Parathyroid adenoma (tissue), 2 donors: ENCODE data around the gene APOBEC3F.
"Not testable (repeated sequence)": the region's sequence is repeated elsewhere in the genome, so short reads cannot be mapped to it uniquely, and the experiment has no call there.

ENCODE experiments used
- H2AFZ ChIP-seq: fragments of 300-600 bp; sonication (generic); one replicate; pipeline ENCODE4 v1.7.0; 2017; ENCODE audit warnings: antibody characterized with exemption, mild to moderate bottlenecking
- H3K27ac ChIP-seq: fragments of 300-600 bp; sonication (generic); one replicate; pipeline ENCODE4 v1.7.0; 2017
- H3K27me3 ChIP-seq: fragments of 300-600 bp; sonication (generic); one replicate; pipeline ENCODE4 v1.7.0; 2017; ENCODE audit warnings: low read length; ENCODE audit not compliant: control insufficient read depth, insufficient read depth
- H3K36me3 ChIP-seq: fragments of 300-600 bp; sonication (generic); one replicate; pipeline ENCODE4 v1.7.0; 2017; ENCODE audit warnings: low read length; ENCODE audit not compliant: control insufficient read depth, insufficient read depth
- H3K4me1 ChIP-seq: fragments of 300-600 bp; sonication (generic); one replicate; pipeline ENCODE4 v1.7.0; 2017; ENCODE audit warnings: control low read depth
- H3K4me2 ChIP-seq: fragments of 300-600 bp; sonication (generic); one replicate; pipeline ENCODE4 v1.7.0; 2017; ENCODE audit warnings: low read length
- H3K4me3 ChIP-seq: fragments of 300-600 bp; sonication (generic); one replicate; pipeline ENCODE4 v1.7.0; 2017; ENCODE audit warnings: low read depth, low read length
- H3K79me2 ChIP-seq: fragments of 300-600 bp; sonication (generic); one replicate; pipeline ENCODE4 v1.7.0; 2017; ENCODE audit warnings: control low read depth
- H3K9ac ChIP-seq: fragments of 300-600 bp; sonication (generic); one replicate; pipeline ENCODE4 v1.7.0; 2017; ENCODE audit warnings: mild to moderate bottlenecking
- H3K9me3 ChIP-seq: fragments of 300-600 bp; sonication (generic); one replicate; pipeline ENCODE4 v1.7.0; 2017; ENCODE audit warnings: low read length; ENCODE audit not compliant: control insufficient read depth
- TF ChIP-seq, protein P1 (sequence below): fragments of 300-600 bp; sonication (generic); IDR thresholded peaks from one replicate; pipeline ENCODE4 v1.7.0; 2017; ENCODE audit warnings: antibody characterized with exemption, mild to moderate bottlenecking
- donor health status: primary hyperparathyroidism.

Gene APOBEC3F

DNA sequence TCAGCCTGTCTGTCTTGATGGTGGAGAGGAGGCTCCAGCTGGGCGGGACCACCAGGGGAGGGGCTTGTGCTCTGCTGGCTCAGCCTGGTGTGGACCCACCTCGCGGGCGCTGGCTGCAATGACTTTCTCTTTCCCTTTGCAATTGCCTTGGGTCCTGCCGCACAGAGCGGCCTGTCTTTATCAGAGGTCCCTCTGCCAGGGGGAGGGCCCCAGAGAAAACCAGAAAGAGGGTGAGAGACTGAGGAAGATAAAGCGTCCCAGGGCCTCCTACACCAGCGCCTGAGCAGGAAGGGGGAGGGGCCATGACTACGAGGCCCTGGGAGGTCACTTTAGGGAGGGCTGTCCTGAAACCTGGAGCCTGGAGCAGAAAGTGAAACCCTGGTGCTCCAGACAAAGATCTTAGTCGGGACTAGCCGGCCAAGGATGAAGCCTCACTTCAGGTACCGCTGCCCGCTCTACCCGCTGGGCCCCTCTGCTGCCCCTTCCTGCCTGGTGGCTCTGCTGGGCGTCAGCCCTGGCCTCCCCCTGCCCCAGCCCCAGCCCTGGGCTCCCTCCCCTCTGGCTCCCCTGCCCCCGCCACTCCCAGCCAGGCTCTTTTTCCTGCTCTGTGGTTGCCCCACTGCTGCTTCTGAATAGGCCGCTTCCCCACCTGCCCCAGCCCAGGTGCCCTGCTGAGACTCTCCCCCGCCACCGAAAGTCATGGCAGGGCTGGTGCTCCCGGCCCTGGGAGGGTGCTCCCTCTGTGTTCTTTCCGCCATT, at the start of gene APOBEC3F:
Gene APOBEC3F (plus strand): TSS at position 327 of the 759 bp plus-strand sequence. CDS start 97 bp downstream, at position 424.
- H3K4me3 ChIP-seq = peak within 1 kb of the TSS; percentile 60
- peak within 1 kb of the TSS; percentile 78 for H3K4me2 ChIP-seq
- not testable (repeated sequence) for H3K36me3 ChIP-seq, H3K4me1 ChIP-seq, H3K9me3 ChIP-seq, H3K9ac ChIP-seq, H3K79me2 ChIP-seq, H3K27me3 ChIP-seq
- peak within 1 kb of the TSS; percentile 87 for H3K27ac ChIP-seq
- peak within 1 kb of the TSS; percentile 70 for H2AFZ ChIP-seq

DNA sequence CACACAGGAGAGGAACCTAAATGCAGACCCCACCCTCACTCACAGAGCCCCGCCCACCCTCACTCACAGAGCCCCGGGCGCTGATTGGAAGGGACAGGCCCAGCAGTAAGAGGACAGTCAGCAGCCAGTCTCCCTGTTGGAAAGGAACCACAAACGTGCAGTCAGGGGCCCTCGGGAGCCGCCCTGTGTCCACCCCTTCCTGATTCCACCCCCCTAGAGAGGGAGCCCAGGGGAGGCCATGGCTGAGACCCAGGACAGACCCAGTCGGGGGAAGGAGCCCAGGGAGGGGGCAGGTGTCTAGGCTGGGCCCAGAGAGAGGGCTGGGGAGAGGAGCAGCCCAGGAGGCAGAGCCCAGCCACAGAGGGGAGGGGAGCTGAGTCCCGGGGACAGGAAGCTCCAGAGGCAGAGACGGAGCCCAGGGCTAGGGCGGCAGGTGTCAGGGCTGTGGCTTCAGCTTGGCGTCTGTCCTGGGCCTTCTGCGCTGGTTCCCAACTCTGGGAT, 47.7 kb upstream of the APOBEC3F start:
- not testable (repeated sequence) for H3K27ac ChIP-seq, H3K9me3 ChIP-seq

DNA sequence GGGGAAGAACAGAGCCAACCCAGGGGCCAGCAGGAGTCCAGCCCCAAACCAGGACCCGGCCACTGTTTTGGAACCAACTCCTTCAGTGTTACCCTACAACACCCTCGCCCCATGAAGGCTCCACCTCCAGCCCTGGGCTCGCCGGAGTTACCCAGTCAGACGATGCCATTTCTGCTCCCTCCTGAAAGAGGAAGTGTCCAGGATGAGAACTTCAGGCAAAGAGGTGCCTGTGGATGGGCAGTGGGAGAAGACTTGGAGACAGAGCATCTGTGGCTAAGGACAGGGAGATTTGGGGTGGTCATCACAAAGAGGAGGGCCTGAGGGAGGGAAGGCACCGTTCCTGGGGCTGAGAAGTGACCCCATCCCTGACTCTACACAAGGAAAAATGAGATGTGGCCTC, 44.6 kb upstream of the APOBEC3F start:
- no peaks in the 10 kb centered on the region for H3K4me1 ChIP-seq
- H3K9ac ChIP-seq = no peak overlapping the region
- H3K27ac ChIP-seq = no peak overlapping the region
- H3K79me2 ChIP-seq = no peaks in the 10 kb centered on the region
- H3K36me3 ChIP-seq = no peaks in the 10 kb centered on the region
- H3K9me3 ChIP-seq = no peaks in the 10 kb centered on the region
- no peak overlapping the region for H2AFZ ChIP-seq
- TF ChIP-seq, protein P1, sequence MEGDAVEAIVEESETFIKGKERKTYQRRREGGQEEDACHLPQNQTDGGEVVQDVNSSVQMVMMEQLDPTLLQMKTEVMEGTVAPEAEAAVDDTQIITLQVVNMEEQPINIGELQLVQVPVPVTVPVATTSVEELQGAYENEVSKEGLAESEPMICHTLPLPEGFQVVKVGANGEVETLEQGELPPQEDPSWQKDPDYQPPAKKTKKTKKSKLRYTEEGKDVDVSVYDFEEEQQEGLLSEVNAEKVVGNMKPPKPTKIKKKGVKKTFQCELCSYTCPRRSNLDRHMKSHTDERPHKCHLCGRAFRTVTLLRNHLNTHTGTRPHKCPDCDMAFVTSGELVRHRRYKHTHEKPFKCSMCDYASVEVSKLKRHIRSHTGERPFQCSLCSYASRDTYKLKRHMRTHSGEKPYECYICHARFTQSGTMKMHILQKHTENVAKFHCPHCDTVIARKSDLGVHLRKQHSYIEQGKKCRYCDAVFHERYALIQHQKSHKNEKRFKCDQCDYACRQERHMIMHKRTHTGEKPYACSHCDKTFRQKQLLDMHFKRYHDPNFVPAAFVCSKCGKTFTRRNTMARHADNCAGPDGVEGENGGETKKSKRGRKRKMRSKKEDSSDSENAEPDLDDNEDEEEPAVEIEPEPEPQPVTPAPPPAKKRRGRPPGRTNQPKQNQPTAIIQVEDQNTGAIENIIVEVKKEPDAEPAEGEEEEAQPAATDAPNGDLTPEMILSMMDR = no peak
- H3K27me3 ChIP-seq = no peaks in the 10 kb centered on the region
- H3K4me3 ChIP-seq = no peak overlapping the region
- no peak overlapping the region for H3K4me2 ChIP-seq

More for the DNA sequence above, 47.7 kb upstream of the APOBEC3F start:
- not testable (repeated sequence) for H3K4me1 ChIP-seq, H3K79me2 ChIP-seq, H3K4me3 ChIP-seq, H3K27me3 ChIP-seq, H3K36me3 ChIP-seq, H3K4me2 ChIP-seq, H2AFZ ChIP-seq, H3K9ac ChIP-seq

DNA sequence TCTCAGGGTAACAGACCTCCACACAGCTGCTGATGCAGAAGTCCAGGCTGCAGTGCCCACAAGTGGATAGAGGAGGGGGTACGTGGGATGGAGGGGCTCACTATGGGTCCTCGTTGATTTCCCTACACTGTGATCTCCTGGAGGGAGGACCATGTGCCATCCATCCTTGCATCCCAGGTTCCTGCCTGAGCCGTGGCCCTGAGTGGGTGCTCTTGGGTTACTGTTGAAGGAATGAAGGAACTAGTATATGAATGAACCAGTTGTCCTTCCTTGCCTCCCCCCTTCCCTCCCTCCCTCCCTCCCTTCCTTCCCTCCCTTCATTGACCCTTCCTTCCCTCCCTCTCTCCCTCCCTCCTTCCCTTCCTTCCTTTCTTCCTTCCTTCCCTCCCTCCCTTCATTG, 43.1 kb upstream of the APOBEC3F start:
- Histone ChIP-seq H3K4me3 (no peak overlapping the region), H3K79me2 (no peaks in the 10 kb centered on the region), H2AFZ (no peak overlapping the region), H3K36me3 (no peaks in the 10 kb centered on the region), H3K4me1 (no peaks in the 10 kb centered on the region), H3K27ac (no peak overlapping the region), H3K4me2 (no peak overlapping the region), H3K9ac (no peak overlapping the region), H3K27me3 (no peaks in the 10 kb centered on the region), H3K9me3 (no peaks in the 10 kb centered on the region)
- TF ChIP-seq, protein P1 = no peak

DNA sequence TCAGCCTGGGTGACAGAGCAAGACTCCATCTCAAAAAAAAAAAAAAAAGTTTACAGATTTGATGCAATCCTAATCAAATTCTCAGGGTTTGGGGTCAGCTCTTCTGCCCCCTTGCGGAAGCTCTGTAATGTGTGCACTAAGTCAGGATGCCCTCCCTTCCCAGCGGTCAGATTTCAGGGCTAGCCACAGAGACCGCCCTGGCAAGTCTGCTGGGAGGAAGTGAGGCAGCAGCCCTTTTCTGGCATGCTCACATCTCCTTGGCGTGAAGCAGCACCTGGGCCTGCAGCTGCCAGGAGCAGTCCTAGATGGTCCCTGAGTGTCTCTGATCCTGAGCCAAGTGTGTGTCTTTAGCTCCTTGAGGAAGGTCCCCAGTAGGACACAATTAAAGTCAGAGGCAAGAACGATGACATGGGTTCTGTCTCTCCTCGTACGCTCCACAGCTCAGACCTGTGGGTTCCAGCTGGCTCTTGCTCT, 37.5 kb upstream of the APOBEC3F start:
- no peaks in the 10 kb centered on the region for H3K9me3 ChIP-seq
- no peaks in the 10 kb centered on the region for H3K79me2 ChIP-seq
- H3K4me1 ChIP-seq = peaks cover 3% of the 10 kb centered on the region
- H3K27ac ChIP-seq = no peak overlapping the region
- TF ChIP-seq, protein P1 = peak; percentile 59
- H3K4me2 ChIP-seq = no peak overlapping the region
- peak overlapping the region; percentile 64 for H2AFZ ChIP-seq
- H3K36me3 ChIP-seq = no peaks in the 10 kb centered on the region
- H3K4me3 ChIP-seq = no peak overlapping the region
- H3K9ac ChIP-seq = no peak overlapping the region
- H3K27me3 ChIP-seq = no peaks in the 10 kb centered on the region
